ENCODE data around the gene MMS19.

DNA sequence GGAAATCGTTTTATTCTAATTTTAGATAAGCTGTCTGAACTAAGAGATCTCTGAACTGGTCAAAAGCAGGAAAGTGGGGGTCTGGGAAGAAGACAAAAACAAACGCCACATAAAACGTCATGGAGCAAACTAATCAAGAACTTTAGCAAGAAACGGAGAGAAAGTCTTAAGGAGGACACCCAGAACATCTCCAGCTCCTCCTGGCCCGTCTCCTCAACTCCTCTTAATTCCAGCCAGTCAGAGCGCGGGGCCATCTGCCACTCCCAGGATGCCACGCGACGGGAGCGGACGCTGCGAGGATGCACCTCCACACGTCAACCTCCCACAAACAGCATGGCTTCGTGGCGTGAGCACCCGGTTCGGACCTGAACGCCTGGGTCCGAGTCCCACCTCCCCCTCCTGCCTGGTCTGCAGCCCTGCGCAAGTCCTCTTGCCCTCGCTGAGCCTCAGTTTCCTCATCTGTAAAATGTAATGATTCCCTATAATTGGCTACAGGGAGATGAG lies 598 bp downstream of the MMS19 start:
- TF ChIP-seq, protein P1, sequence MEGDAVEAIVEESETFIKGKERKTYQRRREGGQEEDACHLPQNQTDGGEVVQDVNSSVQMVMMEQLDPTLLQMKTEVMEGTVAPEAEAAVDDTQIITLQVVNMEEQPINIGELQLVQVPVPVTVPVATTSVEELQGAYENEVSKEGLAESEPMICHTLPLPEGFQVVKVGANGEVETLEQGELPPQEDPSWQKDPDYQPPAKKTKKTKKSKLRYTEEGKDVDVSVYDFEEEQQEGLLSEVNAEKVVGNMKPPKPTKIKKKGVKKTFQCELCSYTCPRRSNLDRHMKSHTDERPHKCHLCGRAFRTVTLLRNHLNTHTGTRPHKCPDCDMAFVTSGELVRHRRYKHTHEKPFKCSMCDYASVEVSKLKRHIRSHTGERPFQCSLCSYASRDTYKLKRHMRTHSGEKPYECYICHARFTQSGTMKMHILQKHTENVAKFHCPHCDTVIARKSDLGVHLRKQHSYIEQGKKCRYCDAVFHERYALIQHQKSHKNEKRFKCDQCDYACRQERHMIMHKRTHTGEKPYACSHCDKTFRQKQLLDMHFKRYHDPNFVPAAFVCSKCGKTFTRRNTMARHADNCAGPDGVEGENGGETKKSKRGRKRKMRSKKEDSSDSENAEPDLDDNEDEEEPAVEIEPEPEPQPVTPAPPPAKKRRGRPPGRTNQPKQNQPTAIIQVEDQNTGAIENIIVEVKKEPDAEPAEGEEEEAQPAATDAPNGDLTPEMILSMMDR (conservative IDR thresholded peaks at IDR 0.05; ENCODE audit: low read depth, low read length) = no peak
- no peak for TF ChIP-seq EZH2 (IDR thresholded peaks at IDR 0.05; ENCODE audit: borderline replicate concordance, low read depth, low read length, poor library complexity, severe bottlenecking)

All from A673 (cell line).